Cardiac ventricle fibroblast (primary cell): ENCODE data around the gene HSD3B2. TPM values are rescaled to one million over a fixed set of nuclear protein-coding genes. Genes with fewer than 3 reads are reported as not detected.

Experiments used
- total RNA-seq: library from RNA; depleted of rRNA; stranded (reverse); fragments of >200 nt; gene quantifications from 2 replicates; pipeline ENCODE4 v1.2.3, GENCODE V29; 2015

HSD3B2 gene
- not detected in 2 replicates for total RNA-seq

GRCh38 chr1:119414950-119415349, at the start of gene HSD3B2:
Gene HSD3B2 (plus strand): TSS chr1:119415150. CDS start chr1:119415420, 270 bp downstream.

GRCh38 chr1:119368554-119368953, 46.4 kb upstream of the HSD3B2 start, which contains the start of gene HAO2:
Gene HAO2 (plus strand): TSS chr1:119368785. CDS start chr1:119381086, 12,301 bp downstream.

Other genes starting within 250 kb of the HSD3B2 start
- not detected in 2 replicates for gene HAO2, start 46.4 kb upstream of the HSD3B2 start, total RNA-seq
- gene HSD3B1, start 92.1 kb downstream of the HSD3B2 start, total RNA-seq = not detected in 2 replicates
- 6.4 and 8.0 TPM in 2 replicates for gene ZNF697, start 233.1 kb downstream of the HSD3B2 start, total RNA-seq